Left lobe of liver (tissue), 2 donors: ENCODE results near the gene SNPH. TPM values are rescaled to one million over a fixed set of nuclear protein-coding genes. Genes with fewer than 3 reads are reported as not detected.

Experiments
- ATAC-seq: fragments of 200-7000 bp; cut with Tn5 transposase; one replicate; pipeline ENCODE4 v1.9.1; 2020; ENCODE audit warnings: mild to moderate bottlenecking, moderate library complexity
- DNase-seq: peaks from one replicate; pipeline ENCODE4 v3.0.0-alpha.2; 2020; ENCODE audit warnings: low spot score
- total RNA-seq: library from RNA; stranded (reverse); gene quantifications from one replicate; pipeline ENCODE4 v1.2.1, GENCODE V29; 2021
- donor health status: DM: no; HTN: no; CAD: no; lungs with moderate emphysema.
- donor health status: DM: no; HTN: yes; CAD: no.

SNPH gene
- total RNA-seq, 1 donor from 2014 or later, result 0.20 TPM

DNA sequence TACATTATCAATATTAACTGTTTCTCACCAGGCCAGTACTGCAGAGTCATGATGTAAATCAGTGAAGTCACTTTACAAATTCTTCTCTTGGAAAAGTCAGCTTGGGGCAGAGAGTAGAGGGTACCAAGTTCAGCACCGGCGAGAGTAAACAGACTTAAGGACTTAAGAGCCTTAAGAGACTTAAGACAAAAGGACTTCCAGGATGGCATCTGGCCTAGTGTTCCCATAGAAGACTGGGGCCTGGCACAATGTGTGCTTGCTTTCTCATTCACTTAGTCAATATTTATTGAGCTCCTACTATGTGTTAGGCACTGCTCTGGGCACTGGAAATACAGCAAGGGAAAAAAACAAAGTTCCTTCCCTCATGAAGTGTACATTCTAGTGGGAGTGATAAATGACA lies 1.4 kb upstream of the SNPH start:
- no peak for DNase-seq
- ATAC-seq, result no peak

DNA sequence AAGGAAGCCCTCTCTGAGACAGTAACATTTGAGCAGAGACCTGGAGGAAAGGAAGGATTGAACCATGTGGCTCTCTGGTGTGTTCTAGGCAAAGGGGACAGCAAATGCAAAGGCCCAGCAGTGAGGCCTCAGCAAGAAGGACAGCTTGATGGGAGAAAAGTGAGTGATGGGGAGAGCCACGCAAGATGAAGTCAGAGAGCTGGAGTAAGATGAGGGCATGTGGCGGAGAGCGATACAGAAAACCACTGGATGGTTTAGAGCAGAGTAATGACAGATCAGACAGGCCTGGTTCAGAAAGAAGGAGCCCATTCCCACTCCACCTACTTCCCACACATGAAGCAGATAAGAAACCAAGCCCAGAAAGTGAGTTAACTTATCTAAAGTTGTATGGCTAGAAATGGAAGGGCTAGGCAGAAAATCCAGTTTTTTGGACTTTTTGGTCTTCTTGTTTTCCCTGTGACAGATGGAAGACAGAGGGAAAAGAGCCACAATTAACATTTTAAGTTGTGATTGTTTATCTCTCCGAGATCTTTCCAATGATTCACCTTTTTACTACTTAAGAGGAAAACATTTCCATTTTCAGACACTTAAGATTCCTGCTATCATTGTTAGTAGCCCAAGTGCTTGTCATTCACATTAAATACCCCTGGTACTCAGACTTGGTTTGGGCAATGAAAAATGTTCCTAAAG lies 723 bp upstream of the SNPH start:
- ATAC-seq (no peak), DNase-seq (no peak)

DNA sequence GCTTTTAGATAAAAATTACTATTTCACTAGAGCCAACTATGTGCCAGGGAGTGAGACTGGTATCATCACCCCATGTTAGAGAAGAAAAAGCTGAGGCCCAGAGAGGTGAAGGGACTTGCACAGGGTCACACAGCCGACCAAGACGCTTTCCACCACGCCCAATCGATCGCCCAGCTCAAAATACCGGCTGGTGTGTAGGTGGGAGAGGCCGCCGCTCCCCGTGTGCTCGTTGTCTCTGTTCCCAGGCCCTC lies 253 bp upstream of the SNPH start:
- no peak for DNase-seq
- ATAC-seq, result no peak

DNA sequence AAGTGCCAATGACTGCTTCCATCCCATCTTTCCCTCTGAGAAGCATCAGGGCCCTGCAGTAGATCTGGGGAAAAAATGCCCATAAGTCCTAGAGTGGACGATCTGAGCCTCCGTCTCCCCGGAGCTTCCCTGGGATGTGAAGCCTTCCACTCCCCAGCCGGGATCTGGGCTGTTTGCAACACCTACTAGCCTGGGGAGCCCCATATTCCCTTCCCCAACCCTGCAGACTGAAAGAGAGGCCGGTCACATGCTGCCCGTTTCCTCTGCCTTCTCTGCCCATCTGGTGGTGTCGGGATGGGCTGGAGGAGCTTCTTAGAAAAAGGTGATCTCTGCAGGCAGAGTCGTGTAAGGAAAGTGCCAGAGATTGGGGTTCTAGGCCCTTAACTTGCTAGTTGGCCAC lies 1.1 kb downstream of the SNPH start:
- ATAC-seq (no peak), DNase-seq (no peak)

DNA sequence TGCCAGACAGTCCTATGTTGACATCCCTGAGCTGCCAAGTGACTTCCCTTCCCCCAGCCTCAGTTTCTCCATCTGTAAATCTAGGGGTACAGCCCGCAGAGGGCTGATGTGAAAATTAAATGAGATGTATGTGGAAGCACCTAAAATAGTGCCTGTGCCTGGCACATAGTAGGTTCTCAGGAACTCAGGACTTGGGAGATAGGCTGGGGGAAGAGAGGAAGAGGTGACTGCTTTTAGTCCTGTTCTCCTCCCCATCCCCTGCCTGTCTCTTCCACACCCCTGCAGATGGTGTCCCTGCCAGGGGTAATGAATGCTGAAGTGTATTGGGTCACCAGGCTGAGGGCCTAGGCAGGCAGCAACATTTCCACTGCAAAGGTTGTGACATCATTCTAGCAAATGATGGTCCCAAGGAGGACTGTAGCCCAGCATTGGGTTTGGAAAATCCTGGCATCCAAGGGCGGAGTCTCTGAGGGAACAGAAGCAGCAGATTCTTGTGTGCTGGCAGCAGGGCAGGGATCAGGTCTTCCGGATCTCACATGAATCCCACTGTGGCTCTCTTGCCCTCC lies 1.8 kb downstream of the SNPH start:
- ATAC-seq (no peak), DNase-seq (no peak)

DNA sequence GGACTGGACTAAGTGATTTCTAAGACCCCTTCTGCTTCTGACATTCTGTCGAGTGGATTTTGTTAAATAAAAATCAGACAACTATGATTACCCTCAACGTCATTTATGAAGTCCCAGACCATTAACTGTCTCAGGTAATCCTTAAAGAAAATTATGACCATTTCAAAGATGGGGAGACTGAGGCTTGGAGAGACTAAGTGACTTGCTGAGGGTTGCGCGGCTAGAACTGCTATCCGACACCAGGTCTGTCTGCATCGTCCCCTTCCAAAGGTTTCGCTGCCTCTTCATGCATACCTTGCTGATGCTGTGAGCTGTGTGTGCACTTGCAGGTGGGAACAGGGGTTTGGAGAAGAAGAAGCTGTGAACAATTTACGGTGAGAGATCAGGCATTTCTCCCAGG lies 3.1 kb downstream of the SNPH start:
- DNase-seq, result no peak
- ATAC-seq, result no peak

DNA sequence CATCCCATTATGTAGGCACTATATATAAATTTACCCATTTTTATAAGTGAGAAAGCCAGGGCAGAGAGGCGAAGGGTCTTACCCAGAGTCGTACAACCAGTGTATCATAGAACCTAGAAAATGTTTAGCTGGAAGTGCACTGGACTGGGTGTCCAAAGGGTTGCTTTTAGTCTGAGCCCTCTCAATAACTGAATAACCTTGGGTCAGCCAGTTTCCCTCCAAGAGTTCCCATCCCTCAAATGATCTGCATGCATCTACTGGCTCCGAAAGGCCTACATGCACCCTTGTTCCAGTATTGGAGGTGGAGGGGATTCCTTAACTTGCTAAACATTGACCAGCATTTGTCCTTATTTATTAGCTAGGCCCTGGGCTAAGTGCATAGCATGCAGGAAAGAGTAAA lies 3.8 kb downstream of the SNPH start:
- no peak for ATAC-seq
- no peak for DNase-seq

DNA sequence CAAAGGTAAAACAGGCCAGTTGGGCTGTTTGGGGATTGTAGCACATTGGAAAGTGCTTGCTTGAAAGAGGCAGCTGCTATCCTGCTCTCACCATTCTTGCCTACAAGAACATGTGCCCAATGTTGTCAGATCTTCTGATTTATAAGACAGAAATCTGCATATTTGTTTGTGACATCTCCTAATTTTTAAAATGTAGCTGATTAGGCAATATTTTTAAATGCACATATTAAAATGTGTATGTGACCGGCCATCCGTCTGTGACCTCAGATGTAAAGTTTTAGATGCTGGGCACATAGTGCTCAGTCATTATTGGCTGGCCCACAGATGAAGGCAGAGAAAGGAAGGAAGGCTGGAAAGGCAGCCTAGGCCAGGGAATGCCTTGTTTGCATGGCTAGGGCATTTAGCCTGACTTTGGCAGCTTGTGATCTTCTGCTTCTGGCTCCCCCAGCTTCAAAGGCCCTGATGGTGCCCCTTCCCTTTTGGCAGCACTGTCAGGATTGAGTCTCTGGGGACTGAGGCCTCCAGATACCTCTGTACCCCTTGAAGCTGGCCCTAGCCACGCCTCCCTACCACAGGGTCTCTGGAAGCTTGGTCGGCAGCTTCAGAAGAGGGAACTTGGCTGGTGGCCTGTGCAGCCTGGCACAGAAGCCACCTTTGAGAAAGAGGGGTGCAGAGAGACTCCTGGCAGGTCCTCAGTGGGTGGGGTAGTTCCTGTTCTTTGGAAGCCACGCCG lies 6.4 kb downstream of the SNPH start:
- no peak for ATAC-seq
- DNase-seq, result no peak

DNA sequence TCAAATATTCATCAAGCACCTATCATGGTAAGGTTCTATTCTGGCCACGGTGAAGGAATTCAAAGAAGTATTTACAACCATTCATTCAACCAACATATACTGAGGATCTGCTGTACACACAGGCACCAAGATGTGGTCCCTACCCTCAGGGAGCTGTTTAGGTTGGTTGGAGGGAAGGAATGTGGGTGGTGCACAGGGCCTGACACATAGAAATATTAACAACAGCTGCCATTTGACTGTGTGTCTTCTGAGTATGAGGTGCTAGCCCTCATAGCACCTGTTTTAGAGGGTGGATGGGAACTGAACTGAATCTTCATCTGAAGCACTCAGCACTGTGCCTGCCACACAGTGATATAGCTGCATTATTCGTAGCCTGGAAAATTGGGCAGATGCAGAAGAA lies 7.3 kb downstream of the SNPH start:
- no peak for DNase-seq
- ATAC-seq, result no peak

DNA sequence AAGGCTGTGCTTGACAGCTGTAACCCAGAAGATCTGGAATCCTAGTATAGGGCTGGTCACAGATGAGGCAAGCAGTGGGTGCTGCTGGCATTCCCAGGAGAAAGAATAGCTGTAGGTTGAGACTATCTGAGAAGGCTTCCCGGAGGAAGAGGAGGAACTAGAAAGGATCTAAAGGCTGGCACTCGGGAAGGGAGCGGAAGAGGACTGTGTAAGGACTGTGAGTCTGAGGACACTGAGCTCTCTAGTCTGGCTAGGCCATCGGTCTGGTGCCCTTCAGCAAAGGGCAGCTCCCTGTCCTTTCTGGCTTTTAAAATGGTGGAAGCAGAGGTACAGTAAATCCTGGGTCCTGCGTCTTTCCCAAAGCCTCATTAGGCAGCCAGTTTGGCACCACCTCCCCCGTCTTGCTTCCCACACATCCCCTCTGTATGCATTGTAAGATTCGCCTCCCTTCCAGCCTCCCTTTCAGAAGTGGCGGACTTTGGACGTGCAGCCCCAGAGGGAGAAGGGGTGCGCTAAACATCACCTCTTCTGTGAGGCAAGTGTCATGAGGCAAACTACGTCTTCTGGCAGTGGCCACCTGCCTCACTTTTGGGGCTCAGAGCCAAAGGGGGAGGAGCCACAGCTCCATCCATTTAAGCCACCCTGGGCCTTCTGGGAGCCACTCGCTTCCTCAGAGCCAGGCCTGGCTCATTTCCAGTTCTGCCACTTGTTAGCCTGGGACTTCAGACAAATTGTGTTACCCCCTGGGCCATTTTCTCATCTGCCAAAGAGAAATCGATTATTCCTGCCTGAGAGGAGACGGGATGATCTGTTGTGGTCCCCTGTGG lies 8.6 kb downstream of the SNPH start:
- no peak for ATAC-seq

DNA sequence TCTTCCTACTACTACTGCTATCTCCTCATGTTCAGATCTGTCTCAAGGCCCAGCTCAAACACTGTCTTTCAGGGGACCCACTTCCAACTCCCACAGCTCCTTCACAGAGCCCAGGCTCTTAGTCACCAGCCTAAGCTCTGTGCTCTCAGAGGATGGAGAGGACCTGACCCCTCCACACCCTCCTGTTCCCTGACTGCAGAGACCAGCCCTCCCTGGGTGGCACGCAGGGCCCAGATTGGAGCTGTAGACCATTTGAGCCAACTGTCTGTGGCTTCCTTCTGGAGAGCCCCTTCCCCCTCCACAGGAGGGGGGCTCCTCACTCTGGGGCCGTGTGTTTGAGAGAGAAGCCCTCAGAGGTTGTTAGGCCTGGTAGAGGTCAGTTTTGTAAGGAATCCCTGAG lies 9.8 kb downstream of the SNPH start:
- ATAC-seq (no peak), DNase-seq (no peak)

More for the DNA sequence above, 8.6 kb downstream of the SNPH start:
- DNase-seq, result no peak

DNA sequence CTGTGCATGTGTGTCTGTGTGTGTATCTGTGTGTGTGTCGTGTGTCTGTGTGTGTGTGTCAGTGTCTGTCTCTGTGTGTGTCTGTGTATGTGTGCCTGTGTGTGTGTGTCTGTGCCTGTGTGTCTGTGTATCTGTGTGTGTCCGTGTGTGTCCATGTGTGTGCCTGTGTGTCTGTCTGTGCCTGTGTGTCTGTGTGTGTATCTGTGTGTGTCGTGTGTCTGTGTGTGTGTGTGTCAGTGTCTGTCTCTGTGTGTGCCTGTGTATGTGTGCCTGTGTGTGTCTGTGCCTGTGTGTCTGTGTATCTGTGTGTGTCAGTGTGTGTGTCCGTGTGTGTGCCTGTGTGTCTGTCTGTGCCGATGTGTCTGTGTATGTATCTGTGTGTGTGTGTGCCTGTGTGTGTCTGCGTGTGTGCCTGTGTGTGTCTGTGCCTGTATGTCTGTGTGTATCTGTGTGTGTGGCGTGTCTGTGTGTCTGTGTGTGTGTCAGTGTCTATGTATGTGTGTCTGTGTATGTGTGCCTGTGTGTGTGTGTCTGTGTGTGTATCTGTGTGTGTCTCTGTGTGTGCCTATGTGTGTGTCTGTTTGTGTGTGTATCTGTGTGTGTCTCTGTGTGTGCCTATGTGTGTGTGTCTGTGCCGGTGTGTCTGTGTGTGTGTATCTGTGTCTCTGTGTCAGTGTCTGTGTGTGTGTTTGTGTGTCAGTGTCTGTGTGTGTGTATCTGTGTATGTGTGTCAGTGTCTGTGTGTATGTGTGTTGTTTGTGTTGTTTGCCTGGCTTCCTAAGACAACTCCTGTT lies 11.6 kb downstream of the SNPH start:
- DNase-seq (no peak), ATAC-seq (no peak)

DNA sequence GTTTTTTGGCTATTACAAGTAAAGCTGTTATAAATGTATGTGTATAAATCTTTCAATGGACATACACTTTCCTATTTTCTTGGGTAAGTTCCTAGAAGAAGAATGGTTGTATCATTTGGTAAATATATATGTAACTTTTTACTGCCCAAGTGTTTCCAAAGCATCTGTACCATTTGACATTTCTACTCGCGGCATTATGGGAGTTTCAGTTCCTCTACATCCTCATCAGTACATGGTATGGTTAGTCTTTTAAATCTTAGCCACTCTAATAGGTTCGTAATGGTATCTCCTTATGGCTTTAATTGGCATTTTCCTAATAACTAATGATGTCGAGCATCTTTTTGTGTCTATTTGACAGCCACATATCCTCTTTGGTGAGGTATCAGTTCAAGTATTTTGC lies 12.9 kb downstream of the SNPH start:
- DNase-seq (no peak), ATAC-seq (no peak)

DNA sequence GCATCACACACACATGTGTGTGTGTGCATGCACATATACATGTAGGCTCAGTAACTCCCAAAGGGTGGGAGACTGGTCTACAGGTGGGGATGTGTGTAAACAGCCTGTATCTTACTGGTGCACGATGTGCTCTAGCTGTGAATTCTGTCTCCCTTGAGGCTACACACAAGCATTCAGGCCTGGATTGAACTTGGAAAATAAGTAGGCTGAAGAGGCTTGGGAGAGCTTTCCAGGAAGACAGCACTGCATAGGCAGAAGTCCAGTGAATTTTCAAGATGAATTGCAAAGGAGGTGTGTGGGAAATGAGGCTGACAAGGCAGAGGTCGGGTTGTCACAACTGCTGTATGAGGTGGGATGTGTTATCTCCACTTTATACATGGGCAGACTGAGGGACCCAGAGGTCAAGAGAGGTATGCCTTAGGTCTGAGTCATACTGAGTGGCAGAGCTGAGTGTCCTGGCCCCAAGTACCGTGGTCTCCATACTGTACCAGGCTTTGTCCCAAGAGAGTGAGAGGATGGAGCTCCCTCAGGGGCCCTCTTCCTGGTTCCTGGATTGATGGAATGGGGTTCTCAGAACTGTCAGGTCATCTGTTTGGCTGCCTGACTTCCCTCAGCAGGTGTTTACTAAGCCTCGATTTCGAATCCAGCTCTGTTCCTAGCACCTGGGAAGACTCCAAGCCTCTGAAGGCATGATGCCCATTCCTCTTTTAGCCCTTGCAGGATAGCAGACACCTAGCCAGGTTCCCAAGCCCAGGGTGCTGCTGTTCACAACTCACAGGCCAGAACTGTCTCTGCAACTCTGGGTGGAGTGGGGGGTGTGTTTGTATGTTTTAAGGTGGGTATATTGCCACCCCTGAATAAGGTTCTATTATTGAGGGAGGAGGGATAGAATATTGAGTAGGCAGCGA lies 14.4 kb downstream of the SNPH start:
- DNase-seq (no peak), ATAC-seq (no peak)

DNA sequence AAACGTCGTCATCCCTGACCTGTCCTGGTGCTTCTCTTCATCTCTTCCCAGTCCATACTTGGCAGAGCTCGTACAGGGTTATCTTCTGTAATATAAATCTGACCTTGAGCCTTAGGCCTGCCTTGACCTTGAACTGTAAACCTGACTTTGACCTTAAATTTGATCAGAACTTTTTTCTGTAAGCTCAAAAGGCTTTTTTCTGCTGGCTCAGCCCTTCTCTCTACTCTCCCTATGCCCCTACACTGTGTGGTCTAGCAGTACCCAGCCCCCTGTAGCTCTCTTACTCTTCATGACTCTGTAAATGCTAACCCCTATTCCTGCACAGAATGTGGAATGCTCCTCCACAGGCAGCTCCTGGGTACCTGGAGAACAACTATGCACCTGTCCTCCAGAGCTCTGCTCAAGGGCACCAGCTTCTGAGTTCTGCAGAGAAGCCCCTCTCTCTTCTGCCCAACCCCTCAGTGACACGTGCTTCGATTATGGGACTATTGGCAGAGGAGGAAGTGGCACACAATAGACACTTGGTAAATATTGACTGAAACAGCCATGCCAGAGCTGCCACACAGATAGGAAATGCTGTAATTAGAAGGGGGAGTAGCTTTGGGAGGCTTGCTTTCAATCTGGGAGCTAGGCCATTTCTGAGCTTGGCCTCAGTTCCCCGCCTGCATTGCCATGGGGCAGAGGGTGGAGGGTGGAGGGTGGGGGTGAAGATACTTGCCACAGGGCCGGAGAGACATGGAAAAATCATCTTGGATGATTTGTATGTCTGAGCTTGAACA lies 15.4 kb downstream of the SNPH start:
- DNase-seq, result no peak
- ATAC-seq, result peak; percentile 71

DNA sequence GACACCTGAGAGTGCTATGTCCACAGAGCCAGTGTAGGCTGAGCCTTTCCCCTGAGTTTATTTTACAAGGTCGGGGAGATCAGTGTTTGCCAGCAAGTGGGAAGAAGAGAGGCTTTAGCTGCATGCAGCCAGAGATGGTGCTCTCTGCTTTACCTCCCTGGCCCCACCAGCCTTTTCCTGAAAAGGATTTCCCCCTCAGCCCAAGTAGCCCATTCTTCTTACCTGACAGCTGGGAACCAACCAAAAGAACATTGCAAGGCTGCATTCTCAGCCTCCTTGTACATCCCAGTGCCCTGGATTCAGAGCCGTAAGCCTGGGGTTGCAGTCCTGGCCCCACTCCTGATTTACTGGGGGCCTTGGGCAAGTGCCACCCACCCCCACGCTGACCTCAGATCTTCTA lies 16.9 kb downstream of the SNPH start:
- DNase-seq (no peak), ATAC-seq (no peak)

DNA sequence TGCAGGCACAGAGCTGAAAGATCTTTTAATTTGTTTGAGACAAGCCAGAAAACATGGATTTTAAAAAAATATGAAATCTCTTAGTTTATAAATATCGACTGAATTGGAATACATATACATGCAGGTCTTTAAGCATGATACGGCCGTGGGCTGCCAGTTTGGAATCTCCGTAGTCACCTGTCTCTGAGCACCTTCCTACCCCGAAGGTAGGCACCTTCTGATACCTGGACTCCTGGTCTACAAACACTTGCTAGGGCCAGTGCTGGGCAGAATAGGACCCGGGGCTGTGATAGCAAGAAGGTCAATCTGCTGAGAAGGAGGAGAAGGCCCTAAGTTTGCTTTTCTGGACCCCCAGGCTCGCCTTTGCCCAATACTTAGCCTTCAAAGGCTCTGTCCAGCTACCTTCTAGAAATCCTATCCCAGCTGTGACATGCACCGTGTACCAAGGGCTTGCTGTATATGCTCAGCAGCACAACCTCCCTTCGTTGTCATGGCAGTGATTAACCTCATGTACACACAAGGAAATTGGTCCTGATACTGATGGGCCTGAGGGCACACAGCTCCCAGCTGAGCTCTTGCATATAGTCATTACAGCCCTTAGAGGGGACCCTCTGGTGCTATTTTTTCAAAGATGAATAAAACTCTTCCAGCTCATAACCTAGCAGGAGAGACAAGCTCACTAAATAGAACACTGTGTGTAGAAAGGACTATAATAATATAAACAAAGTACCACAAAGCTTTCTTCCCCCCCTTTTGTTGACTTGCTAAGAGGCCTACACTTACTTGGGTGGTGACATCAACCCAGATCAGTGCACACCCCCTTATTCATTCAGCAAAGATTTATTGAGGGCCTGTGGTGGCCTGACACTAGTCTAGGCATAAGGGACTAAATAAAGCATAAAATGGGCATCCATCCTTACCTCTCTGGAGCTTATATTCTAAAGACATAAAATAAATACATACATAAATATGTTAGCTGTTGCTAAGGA lies 17.7 kb downstream of the SNPH start:
- ATAC-seq (no peak), DNase-seq (no peak)
